Erythroblast (primary cell): ENCODE measurements around the gene OR1F1.

Experiments used
- DNase-seq, 2 experiments: peaks; one replicate each; lab custom pipeline; 2025; lab: John Stamatoyannopoulos, UW
- GATA1 ChIP-seq: IDR thresholded peaks from 2 replicates; pipeline ENCODE4 v1.6.1; 2011; ENCODE audit warnings: low read depth, mild to moderate bottlenecking, control low read depth, low read length, moderate library complexity
- POLR2A ChIP-seq: IDR thresholded peaks from 2 replicates; pipeline ENCODE4 v1.6.1; 2011; ENCODE audit warnings: mild to moderate bottlenecking, low read length

OR1F1 gene

DNA sequence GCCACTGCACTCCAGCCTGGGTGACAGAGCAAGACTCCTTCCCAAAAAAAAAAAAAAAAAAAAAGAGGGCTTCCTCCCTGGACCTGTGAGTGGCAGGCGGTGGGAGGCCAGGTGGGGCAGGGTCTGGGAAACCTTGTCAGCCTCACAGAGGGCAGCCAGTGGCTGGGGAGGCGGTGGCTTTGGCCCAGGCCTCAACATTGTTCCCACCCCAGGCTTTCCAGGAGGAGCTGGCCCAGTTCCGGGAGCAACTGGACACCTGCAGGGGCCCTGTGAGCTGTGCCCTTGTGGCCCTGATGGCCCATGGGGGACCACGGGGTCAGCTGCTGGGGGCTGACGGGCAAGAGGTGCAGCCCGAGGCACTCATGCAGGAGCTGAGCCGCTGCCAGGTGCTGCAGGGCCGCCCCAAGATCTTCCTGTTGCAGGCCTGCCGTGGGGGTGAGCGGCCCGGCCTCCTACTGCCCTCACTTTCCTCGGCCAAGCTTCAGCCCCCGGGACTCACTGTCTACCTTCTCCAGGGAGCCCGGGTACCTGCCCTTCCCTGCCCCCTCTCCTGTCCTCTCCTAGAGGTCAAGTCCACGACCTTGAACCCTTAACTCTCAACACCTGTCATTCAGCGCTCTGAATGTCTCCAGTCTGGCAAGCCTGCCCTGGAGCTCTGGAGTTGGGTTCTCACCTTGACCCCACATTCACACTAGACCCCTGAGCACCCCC, 40.8 kb upstream of the OR1F1 start:
- no peak for DNase-seq
- TF ChIP-seq GATA1 = no peak
- no peak for TF ChIP-seq POLR2A

DNA sequence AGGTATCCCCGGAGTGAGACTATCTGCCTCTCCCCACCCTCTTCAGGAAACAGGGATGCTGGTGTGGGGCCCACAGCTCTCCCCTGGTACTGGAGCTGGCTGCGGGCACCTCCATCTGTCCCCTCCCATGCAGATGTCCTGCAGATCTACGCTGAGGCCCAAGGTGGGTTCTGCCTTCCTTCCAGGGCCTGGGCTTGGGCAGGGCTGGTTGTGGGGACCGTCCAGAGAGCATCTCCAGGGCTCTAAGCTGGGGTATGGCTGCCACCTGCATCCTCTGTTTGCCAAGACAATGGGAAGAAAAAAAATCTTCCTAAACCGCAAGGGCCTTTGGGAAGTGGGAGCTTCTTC, 40.3 kb upstream of the OR1F1 start:
- TF ChIP-seq GATA1 (no peak), POLR2A (no peak)
- no peak for DNase-seq

DNA sequence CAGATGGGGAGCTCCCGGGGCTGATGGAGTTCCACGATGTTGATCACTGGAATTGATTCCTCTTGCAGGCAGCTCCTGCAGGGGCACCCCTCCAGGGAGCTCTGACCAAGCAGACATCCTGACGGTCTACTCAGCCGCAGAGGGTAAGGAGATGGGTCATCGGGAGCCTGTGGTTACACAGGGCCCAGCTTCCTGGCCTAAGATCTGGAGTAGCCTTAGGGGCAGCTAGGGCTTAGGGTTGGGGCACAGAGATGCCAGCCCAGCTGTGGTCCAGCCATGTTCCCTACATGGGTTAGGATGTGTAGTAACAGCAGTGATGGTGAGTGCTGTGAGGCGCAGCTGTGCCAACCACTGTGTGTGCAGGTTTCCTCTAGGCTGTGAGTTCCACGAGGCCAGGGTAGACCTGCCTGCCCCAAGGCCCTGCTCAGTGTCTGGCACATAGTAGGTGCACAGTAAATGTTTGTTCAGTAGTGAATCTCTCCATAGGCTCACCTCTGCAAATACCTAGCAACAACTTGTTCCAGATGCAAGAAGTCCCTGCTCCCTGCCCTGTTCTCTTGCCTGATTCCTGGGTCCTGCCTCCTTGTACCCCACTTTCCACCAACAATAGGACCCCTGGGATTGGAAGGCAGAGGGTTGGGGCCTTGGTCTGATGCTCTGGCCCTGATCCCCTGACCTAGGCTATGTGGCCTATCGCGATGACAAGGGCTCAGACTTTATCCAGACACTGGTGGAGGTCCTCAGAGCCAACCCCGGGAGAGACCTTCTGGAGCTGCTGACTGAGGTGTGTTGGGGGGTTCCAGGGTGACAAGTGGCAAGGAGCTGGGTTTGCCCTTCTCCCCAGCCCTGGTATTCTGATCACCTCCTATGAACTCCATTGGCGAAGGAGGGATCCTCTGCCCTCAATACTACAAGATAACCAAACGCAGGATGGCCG, 39.5 kb upstream of the OR1F1 start:
- no peak for DNase-seq
- TF ChIP-seq POLR2A (no peak), GATA1 (no peak)

DNA sequence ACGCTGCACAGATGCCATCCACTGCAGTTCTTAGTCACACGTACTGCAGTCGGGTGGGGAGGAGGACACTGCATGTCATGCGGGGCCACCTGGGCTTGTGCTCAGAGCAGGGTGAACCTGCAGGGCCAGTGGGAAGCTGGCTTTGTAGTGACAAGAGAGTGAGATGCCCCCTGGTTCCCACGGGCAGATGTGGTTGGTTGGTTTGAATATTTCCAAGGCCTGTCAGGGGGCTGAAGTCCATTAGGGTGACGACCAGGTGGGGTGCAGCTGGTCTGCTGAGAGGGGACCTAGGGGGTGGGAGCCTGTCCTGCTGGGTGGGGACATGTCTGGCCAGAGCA, 38.8 kb upstream of the OR1F1 start:
- TF ChIP-seq POLR2A (no peak), GATA1 (no peak)
- peak in 1 of 2 experiments; percentile 39 for DNase-seq

DNA sequence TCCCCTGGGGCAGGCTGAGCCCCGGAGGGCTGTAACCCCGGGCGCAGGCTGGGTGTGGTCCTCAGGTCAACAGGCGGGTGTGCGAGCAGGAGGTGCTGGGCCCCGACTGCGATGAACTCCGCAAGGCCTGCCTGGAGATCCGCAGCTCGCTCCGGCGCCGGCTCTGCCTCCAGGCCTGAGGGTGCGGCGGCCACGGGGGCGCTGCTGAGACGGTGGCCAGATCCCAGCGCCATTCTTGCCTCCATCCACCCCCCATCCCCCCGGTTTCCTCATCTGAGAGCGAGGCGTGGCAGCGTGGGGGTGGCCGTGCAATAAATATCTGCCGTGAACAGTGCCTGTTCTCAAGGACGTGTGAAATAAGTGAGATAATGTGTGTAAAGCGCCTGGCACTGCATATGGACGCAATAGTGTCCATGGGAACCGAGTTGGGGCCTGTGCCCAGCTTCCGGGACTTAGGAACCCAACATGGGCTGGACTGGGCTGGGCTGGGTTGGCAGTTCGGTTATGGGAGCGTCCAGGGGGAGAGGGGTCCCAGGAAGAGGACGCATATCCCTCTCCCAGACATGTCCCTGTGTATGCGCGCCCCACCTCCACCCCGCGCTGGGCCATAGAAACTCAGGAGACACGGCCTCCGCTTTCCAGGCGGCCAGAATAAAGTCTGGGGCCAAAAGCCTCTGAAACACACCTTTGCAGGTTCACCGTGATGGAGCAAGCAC, 38.2 kb upstream of the OR1F1 start:
- DNase-seq = peak; percentile 86 to 87
- peak; percentile 42 for TF ChIP-seq POLR2A
- TF ChIP-seq GATA1 = no peak

DNA sequence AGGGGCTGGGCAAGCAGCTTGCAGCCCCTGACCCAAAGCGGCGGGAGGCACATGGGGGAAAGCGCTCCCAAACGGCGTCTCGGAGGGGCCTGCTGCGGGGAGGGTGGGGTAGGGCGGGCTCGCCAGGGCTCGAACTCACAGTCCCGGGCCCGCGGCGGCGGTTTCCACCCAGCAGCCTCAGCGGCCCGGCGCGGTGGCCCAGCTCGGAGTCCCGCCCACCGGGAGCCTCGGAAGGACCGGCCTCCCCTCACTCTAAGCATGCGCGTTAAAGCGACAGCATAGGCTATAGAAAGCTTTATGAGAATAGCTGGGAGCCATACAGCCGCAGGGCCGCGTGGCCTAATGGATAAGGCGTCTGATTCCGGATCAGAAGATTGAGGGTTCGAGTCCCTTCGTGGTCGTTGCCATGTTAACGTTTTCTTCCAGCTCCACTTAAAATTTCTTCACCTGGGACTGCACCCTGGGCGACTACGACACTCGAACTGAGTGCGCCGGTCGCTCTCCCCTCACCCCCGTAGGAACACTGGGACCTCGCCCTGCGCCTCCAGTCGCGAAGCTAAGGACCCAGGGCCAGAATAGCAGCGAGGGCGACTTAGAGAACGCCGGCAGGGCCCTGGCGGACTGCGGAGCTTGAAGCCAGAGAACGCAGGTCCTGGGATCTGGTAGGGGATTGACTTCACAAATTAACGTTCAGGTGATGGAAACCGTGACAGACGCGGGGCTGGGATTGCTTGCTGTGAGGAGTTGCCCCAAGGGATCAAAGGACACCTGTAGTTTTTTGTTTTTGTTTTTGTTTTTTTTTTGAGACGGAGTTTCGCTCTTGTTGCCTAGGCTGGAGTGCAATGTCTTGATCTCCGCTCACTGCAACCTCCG, 37.4 kb upstream of the OR1F1 start:
- TF ChIP-seq POLR2A (peak; percentile 20), GATA1 (no peak)

DNA sequence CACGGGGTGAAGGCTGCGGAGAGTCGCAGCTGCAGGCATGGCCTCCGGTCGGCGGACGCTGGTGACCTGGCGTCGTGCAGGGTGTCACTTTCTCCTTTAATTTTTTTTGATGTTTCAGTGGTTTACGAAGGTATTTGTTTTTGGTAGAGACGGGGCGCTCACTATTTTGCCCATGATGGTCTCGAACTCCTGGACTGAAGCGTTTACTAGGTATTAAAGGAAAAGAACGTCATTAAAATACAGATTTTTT, 36.1 kb upstream of the OR1F1 start:
- TF ChIP-seq POLR2A = no peak
- no peak for TF ChIP-seq GATA1
- no peak for DNase-seq

More for the DNA sequence above, 37.4 kb upstream of the OR1F1 start:
- peak; percentile 96 to 98 for DNase-seq

DNA sequence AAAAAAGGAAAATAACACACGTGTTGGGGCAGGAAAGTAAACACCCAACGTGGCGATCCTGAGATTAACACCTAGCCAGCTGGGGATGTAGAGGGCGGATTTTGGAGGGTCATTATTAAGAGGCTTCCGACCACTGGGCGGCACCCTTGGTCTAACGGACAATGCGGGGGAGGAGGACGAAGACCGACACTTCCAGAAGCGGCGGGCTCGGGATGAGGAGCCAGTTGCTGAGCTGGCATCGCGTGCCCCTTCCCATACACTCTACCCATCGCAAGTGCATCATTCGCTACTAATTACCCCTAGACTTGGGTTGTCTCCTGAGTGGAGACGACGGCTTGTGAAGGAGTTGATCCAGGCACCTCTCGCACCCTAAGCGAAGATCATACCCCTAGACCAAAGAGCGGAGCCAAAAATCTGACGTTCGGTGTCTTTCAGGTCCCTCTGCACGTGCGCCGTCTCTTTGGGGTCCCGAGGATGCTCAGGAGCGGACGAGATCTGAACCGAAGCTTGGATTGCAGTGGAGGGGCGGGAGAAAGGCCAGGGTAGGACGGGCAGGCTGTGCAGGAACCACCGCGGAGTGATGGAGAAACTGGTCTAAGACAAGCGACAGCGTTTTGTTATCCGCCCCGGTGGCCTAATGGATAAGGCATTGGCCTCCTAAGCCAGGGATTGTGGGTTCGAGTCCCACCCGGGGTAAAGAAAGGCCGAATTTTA, 35.6 kb upstream of the OR1F1 start:
- TF ChIP-seq GATA1 (no peak), POLR2A (no peak)
- peak; percentile 92 to 95 for DNase-seq

DNA sequence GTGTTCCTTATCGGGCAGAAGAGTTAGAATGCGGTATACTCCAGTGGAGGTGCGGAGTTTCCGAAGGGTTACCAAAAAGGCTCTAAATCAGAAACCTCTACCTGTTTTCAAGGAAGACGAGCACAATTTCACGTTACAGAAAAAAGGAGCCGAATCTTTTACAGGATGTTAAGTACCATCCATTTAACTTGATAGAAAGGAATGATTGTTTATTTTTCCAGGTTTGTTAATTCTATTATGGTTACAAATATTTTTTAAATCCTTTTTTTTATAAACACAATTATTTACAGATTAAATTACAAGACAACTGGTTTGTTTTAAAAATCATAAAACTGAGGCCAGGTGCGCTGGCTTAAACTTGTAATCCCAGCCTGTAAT, 35.0 kb upstream of the OR1F1 start:
- DNase-seq = no peak
- no peak for TF ChIP-seq POLR2A
- TF ChIP-seq GATA1 = no peak

DNA sequence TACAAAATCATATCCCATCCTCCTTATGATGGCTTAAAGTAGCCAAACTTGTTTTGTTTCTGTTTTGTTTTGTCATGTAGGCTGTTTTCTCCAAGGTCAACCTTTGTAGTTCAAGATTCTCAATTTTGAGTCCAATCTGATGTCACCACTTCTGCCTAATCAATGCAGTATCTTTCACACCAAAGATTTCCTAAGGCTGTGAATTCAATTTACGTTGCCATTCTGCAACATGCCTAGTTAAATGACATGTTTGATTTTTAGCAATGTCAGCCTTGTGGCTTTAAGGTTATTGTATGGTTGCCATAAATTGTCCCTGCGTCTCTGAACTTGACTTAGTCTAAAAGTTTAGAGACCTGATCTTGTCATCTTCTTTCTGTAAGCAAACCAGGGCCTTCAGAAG, 32.8 kb upstream of the OR1F1 start:
- DNase-seq = no peak
- TF ChIP-seq GATA1 (no peak), POLR2A (no peak)

DNA sequence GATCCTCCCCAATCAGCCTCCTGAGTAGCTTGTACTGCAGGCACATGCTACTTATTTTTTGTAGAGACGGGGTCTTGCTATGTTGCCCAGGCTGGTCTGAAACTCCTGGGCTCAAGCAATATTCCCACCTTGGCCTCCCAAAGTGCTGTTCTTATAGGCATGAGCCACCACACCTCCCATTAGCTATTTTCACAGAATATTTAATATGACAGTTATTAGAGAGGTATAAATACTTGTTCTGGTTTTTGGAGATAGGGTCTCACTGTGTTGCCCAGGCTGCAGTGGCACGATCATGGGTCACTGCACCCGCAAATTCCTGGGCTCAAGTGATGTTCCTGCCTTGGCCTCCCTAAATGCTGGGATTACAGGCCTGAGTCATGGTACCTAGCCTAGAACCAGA, 32.0 kb upstream of the OR1F1 start:
- DNase-seq = no peak
- TF ChIP-seq POLR2A (no peak), GATA1 (no peak)

DNA sequence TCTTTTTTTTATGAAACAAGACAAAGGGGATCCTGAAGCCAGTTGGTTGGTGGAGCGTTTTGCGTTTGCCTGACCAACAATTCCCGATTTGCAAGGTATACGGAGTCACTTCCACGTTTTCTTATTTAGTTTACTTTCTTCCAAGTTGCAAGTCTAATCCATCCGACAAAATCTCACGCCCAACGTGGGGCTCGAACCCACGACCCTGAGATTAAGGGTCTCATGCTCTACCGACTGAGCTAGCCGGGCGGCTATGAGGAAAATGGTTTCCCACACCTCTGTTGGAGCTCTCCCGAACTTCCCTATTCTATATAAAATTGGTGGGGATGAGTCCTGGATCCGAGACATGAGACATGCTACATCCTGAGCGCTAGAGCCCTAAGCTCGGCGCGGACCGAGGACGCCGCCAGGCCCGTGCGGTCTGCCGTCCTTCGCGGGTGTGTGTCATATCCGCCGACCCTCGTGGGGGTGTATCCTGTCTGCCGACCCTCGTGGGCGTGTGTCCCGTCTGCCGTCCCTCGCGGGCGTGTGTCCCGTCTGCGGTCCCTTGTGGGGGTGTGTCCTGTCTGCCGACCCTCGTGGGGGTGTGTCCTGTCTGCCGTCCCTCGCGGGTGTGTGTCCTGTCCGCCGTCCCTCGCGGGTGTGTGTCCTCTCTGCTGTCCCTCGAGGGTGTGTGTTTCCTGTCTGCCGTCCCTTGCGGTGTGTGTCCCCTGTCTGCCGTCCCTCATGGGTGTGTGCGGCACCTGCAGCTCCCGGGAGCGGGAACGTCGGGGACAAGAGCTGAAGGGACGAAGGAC, 30.6 kb upstream of the OR1F1 start:
- TF ChIP-seq GATA1 = no peak
- TF ChIP-seq POLR2A = no peak

DNA sequence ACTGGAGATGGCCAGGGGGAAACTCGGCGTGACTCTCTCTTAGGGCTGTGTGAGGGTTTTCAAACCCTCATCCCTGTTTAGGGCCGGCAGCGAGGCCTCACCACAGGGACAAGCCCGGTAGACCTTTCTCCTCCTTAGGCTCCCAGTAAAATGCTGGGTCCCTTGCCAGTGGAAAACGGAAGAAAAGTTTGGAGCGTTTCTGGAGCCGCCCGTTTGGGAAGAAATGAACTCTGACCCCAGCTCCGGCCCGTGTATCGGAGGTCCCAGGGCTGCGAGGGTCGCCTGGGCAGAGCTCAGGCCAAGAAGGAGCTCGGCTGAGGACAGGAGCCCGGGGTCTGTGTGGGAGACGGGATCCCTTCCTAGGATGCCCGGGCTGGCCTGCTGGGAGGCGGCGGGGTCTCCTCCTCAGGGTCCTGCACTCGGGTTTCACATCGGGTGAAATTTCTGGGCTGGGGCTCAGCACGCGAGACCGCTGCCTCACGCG, 29.9 kb upstream of the OR1F1 start:
- no peak for DNase-seq

More for the DNA sequence above, 30.6 kb upstream of the OR1F1 start:
- DNase-seq = peak; percentile 81 to 87

More for the DNA sequence above, 29.9 kb upstream of the OR1F1 start:
- no peak for TF ChIP-seq GATA1
- TF ChIP-seq POLR2A = no peak
